Testis (tissue), 3 donors: ENCODE results near the gene CPM. TPM values are rescaled to one million over a fixed set of nuclear protein-coding genes. Genes with fewer than 3 reads are reported as not detected.

Experiments
- DNase-seq: peaks from one replicate; pipeline ENCODE4 v3.0.0-alpha.2; 2019
- H3K27ac ChIP-seq, 2 donors: fragments of 200-600 bp; sonication (generic); one replicate each; pipeline ENCODE4 v1.5.1; 2019
- H3K27me3 ChIP-seq: fragments of 200-600 bp; sonication (generic); one replicate; pipeline ENCODE4 v1.5.1; 2019
- H3K36me3 ChIP-seq: fragments of 200-600 bp; sonication (generic); one replicate; pipeline ENCODE4 v1.5.1; 2017; ENCODE audit warnings: low read depth; ENCODE audit errors: missing control alignments
- H3K4me1 ChIP-seq: fragments of 200-600 bp; sonication (generic); one replicate; pipeline ENCODE4 v1.5.1; 2019
- H3K4me3 ChIP-seq, 2 donors: fragments of 200-600 bp; sonication (generic); one replicate each; pipeline ENCODE4 v1.5.1; 2017 to 2019
- H3K9me3 ChIP-seq: fragments of 200-600 bp; sonication (generic); one replicate; pipeline ENCODE4 v1.5.1; 2017
- POLR2A ChIP-seq: fragments of 450-650 bp; IDR thresholded peaks from one replicate; pipeline ENCODE4 v1.6.1; 2017; ENCODE audit warnings: antibody characterized with exemption, mild to moderate bottlenecking, moderate library complexity
- whole genome bisulfite sequencing, 2 donors: methylation state at CpG; one replicate each; pipeline ENCODE4 v1.1.5; 2018; 5-methylcytosine and 5-hydroxymethylcytosine counted together
- intact Hi-C: fragments of 100-400 bp; cut with DNase I; formaldehyde crosslinking; loops from one replicate; pipeline ENCODE4 v1.15.1; 2023; ENCODE audit warnings: low total_unique reads
- polyA plus RNA-seq: library from polyadenylated mRNA; stranded (reverse); fragments of 350-450 nt; fragmentation: Illumina TruSeq; extraction: RNeasy Lipid Tissue Mini Kit (QIAGEN cat#74804); gene quantifications from one replicate; pipeline ENCODE4 v1.2.3, GENCODE V29; 2014; ENCODE audit warnings: low read depth, low replicate concordance; ENCODE audit not compliant: insufficient read depth
- total RNA-seq, 2 donors: library from RNA; depleted of rRNA; stranded (reverse); fragments of >200 nt; gene quantifications; one replicate each; pipeline ENCODE4 v1.2.3, GENCODE V29; 2016
- TF ChIP-seq, protein P1 (sequence below), 3 experiments: fragments of 450-650 bp in 2 of 3; fragments of 200-600 bp in 1 of 3; sonication (generic) in 1 of 3; IDR thresholded peaks; one replicate each; pipeline ENCODE4 v1.5.1; 2016 to 2019; ENCODE audit warnings: antibody characterized with exemption in 3 of 3, mild to moderate bottlenecking in 2 of 3, moderate library complexity in 1 of 3

The CPM gene
- total and polyA plus RNA-seq, 3 donors from 2014 or later, result 9.3 to 38.0 (median 22.5) TPM

GRCh38 chr12:68863109-68863770 lies 69.7 kb downstream of the CPM start:
- no peaks in the 10 kb centered on the region for H3K9me3 ChIP-seq
- TF ChIP-seq, protein P1, sequence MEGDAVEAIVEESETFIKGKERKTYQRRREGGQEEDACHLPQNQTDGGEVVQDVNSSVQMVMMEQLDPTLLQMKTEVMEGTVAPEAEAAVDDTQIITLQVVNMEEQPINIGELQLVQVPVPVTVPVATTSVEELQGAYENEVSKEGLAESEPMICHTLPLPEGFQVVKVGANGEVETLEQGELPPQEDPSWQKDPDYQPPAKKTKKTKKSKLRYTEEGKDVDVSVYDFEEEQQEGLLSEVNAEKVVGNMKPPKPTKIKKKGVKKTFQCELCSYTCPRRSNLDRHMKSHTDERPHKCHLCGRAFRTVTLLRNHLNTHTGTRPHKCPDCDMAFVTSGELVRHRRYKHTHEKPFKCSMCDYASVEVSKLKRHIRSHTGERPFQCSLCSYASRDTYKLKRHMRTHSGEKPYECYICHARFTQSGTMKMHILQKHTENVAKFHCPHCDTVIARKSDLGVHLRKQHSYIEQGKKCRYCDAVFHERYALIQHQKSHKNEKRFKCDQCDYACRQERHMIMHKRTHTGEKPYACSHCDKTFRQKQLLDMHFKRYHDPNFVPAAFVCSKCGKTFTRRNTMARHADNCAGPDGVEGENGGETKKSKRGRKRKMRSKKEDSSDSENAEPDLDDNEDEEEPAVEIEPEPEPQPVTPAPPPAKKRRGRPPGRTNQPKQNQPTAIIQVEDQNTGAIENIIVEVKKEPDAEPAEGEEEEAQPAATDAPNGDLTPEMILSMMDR (IDR thresholded peaks at IDR 0.05), result no peak
- no peak for TF ChIP-seq POLR2A
- WGBS, 2 donors, result 76 to 80% methylated on average over 7 of the region's 7 CpGs
- intact Hi-C loops, result no loop called here
- no peak for DNase-seq
- H3K27ac ChIP-seq, result no peak overlapping the region
- H3K27me3 ChIP-seq, result no peaks in the 10 kb centered on the region
- no peaks in the 10 kb centered on the region for H3K36me3 ChIP-seq
- no peak overlapping the region for H3K4me3 ChIP-seq
- no peaks in the 10 kb centered on the region for H3K4me1 ChIP-seq

DNA sequence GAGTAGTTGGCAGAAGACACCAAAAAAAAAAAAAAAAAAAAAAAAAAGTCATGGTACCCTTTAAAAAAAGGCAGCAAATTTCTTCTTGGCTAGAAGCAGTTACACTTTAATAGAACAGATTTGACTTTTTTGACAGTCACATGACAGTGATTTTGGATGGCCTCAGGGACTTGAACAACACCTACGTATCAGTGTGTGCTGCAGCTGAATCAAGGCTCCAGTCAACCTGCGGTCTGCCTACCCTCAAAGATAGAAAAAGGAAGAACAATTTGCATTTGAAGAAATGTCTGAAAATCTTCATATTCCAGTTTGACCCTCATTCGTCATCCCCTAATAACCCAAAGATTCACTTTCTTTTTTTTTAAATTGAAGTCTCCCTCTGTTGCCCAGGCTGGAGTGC lies 71.1 kb downstream of the CPM start:
- TF ChIP-seq POLR2A, result no peak
- TF ChIP-seq, protein P1 (IDR thresholded peaks at IDR 0.05), result no peak
- intact Hi-C loops, result no loop called here
- WGBS, 2 donors, result 90 to 92% methylated on average over 3 of the region's 3 CpGs
- H3K27me3 ChIP-seq, result no peaks in the 10 kb centered on the region
- no peak overlapping the region for H3K27ac ChIP-seq
- no peaks in the 10 kb centered on the region for H3K4me1 ChIP-seq
- H3K36me3 ChIP-seq, result no peaks in the 10 kb centered on the region
- H3K4me3 ChIP-seq, result no peak overlapping the region
- no peak for DNase-seq
- H3K9me3 ChIP-seq, result no peaks in the 10 kb centered on the region

DNA sequence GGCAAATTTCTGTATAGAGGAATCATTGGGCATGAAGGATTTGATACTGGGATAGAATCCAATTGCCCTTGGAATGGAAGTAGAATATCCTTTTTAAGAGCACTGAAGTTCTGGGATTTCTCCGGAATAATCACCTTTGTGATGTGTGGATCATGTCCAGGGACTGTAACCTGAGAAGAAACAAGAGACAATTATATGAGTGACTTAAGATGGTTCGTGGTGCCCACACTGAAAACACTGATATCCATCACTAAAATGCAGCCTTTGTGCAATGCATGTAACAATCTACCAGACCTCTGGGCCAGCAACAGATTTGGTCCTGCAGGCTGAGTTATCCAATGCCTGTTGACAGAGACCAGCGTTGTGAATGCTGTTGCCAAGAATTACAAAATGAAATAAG lies 76.5 kb downstream of the CPM start:
- WGBS, 2 donors, result 55% methylated on average over 3 of the region's 3 CpGs
- H3K4me1 ChIP-seq, result no peaks in the 10 kb centered on the region
- intact Hi-C loops, result no loop called here
- H3K4me3 ChIP-seq, result no peak overlapping the region
- no peaks in the 10 kb centered on the region for H3K36me3 ChIP-seq
- no peak for DNase-seq
- no peak overlapping the region for H3K27ac ChIP-seq
- no peak for TF ChIP-seq POLR2A
- TF ChIP-seq, protein P1 (IDR thresholded peaks at IDR 0.05), result no peak
- no peaks in the 10 kb centered on the region for H3K27me3 ChIP-seq
- no peaks in the 10 kb centered on the region for H3K9me3 ChIP-seq

GRCh38 chr12:68855771-68856170 lies 77.2 kb downstream of the CPM start:
- intact Hi-C loops, result no loop called here
- H3K27ac ChIP-seq, result no peak overlapping the region
- no peaks in the 10 kb centered on the region for H3K4me1 ChIP-seq
- no peak overlapping the region for H3K4me3 ChIP-seq
- no peaks in the 10 kb centered on the region for H3K27me3 ChIP-seq
- 96 to 98% methylated on average over 8 of the region's 8 CpGs for WGBS, 2 donors
- H3K36me3 ChIP-seq, result no peaks in the 10 kb centered on the region
- DNase-seq, result no peak
- H3K9me3 ChIP-seq, result no peaks in the 10 kb centered on the region
- TF ChIP-seq, protein P1 (IDR thresholded peaks at IDR 0.05), result no peak
- no peak for TF ChIP-seq POLR2A

DNA sequence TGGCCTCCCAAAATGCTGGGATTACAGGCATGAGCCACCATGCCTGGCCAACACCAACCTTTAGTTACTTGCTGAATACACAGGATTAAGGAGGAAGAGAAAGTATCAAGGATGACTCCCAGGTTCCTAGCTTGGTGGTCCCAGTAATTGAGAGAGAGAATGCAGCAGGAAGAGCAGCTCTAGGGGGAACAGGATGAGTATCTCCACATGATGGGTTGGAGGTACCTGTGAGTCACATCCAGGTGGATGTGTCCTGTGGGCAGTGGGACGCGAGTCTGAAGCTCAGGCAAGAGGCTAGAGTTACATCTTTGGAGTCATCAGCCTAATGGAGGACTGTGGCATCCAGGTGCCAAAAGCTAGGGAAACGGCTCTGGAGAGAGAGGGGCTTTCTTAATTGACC lies 77.9 kb downstream of the CPM start:
- intact Hi-C loops, result no loop called here
- H3K4me3 ChIP-seq, result no peak overlapping the region
- no peak for DNase-seq
- H3K9me3 ChIP-seq, result no peaks in the 10 kb centered on the region
- TF ChIP-seq, protein P1 (IDR thresholded peaks at IDR 0.05), result no peak
- H3K4me1 ChIP-seq, result no peaks in the 10 kb centered on the region
- H3K27ac ChIP-seq, result no peak overlapping the region
- H3K36me3 ChIP-seq, result no peaks in the 10 kb centered on the region
- no peaks in the 10 kb centered on the region for H3K27me3 ChIP-seq
- 73 to 90% methylated on average over 3 of the region's 3 CpGs for WGBS, 2 donors
